ENCODE data around the gene HOXD13.

HOXD13 gene

DNA sequence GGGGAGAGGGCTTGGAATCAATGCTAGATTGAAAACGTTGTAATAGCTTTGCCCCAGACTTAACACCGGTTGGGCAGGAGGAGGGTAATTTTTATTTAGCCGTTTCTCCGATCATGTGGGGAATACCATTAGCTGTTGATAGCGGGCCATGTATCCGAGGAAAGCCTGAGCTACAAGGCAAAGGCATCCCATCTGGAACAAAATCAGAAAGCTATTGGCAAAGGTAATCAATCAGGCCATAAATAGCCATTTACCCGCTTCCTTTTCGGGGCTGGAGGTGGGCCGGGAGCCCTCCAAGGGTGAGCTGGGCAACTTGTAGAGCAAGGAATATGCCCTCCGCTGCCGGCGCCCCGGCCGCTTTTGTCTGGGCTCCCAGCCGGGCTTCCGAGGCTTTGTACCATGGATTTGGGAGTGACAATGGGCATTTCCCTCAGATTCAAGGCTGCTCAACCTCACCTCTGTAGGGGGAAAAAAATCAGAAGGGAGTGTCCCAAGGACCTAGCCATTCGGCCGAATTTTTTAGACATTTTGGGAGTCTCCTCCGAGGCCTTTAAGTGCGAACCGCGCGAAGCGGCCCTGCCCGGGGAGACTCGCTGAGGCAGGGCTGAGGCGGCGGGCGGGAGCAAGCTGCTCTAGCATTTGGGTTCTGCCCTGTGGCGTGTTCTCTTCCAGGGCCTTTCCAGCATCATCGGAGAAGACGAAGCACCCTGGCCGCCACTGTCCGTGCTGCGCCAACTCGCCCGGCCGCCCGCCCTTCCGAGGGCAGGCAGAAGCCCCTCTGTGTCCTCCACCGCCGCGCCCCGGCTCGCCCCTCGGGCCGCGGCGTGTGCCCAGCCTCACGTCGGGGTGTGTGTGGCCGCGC lies 28.9 kb downstream of the HOXD13 start:
- no peak for DNase-seq (ENCODE audit: low read depth in 2 of 2)

DNA sequence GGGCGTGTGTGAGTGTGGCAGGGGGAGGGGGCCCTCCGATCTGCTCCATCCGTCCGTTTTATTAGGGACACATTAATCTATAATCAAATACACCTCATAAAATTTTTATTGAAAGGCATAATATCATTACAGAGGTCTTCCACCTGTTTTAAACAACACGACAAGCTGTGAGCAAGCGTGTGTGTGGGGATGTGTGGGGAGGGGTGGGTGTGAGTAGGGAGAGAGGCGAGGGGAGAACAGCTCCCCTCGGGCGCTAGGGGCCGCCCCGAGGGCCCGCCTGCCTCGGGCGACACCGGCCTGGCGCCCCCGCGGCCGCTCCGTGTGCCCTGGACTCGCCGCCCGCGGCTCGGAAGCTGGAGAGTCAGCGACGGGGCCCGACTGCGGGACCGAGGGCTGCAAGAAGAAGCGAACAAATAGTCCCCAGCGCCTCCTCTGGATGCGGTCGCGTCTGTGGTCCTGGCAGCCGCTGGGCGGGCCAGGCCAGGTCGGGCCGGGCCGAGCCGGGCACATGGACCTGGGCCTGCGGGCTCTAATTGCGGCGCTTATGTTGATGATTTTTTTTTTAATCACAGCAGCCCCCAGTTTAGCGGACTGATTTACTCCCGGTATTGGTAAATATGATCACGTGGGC lies 29.6 kb downstream of the HOXD13 start:
- no peak for DNase-seq (ENCODE audit: low read depth in 2 of 2)

DNA sequence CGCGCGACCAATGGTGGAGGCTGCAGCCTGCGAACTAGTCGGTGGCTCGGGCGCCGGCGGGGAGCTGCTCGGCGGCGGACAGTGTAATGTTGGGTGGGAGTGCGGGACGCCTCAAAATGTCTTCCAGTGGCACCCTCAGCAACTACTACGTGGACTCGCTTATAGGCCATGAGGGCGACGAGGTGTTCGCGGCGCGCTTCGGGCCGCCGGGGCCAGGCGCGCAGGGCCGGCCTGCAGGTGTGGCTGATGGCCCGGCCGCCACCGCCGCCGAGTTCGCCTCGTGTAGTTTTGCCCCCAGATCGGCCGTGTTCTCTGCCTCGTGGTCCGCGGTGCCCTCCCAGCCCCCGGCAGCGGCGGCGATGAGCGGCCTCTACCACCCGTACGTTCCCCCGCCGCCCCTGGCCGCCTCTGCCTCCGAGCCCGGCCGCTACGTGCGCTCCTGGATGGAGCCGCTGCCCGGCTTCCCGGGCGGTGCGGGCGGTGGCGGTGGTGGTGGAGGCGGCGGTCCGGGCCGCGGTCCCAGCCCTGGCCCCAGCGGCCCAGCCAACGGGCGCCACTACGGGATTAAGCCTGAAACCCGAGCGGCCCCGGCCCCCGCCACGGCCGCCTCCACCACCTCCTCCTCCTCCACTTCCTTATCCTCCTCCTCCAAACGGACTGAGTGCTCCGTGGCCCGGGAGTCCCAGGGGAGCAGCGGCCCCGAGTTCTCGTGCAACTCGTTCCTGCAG lies 30.3 kb downstream of the HOXD13 start, which contains the start of gene HOXD9:
Gene HOXD9, plus strand, starts transcription at position 37 of the 728 bp plus-strand sequence. Its CDS starts 50 bp downstream, at position 87.
- DNase-seq (ENCODE audit: low read depth in 2 of 2) = no peak

DNA sequence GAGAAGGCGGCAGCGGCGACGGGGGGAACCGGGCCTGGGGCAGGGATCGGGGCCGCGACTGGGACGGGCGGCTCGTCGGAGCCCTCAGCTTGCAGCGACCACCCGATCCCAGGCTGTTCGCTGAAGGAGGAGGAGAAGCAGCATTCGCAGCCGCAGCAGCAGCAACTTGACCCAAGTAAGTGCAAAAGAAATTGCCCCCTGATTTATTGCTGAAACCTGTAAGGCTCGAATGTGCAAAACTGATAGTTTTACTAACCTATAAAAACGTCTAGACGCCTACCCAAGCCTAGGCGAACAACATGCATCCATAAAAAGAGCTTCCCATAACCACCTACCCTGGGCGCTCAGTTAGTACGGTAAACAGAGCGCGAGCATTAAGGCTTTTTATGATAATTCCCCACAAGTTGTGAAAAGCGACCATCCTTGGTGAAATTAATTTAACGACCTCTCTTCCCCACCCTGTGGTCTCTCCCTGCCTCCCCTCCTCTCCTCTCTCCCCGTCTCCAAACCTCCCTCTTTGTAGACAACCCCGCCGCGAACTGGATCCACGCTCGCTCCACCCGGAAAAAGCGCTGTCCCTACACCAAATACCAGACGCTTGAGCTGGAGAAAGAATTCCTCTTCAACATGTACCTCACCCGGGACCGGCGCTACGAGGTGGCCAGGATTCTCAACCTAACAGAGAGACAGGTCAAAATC lies 31.0 kb downstream of the HOXD13 start:
- no peak for DNase-seq (ENCODE audit: low read depth in 2 of 2)

DNA sequence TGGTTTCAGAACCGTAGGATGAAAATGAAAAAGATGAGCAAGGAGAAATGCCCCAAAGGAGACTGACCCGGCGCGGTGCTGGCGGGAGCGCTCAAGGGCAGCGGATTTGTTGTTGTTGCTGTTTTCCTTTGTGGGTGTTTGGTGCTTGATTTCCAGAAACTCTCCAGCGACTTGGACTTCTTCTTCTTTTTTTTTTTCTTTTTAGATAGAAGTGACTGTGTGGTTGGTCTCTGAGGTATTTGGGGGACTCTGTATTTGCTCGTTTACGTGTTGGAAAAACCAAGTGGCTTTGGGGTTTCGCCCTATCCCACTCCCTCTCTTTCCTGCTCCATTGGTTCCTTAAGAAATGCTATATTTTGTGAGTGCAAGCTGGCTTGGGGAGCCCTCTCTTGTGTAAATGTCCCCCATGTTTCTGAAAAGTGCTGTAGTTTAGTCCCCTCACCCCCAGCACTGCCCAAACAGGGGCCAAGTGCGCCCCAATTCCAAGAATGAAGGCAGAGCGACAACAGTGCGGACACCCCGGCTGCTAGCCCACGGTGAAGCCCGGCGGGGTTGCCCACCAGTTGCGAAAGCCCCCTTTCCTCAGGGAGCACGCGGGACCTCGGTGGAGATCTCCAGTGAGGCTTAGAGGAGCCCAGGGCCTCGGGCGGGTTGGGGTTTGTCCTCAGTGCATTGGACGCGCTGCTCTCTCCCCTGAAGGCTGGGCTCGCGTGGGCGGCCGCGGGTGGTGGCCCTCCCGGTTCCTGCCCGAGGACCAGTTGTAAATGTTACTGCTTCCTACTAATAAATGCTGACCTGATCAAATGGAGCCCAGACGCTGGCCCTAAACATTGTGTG lies 31.8 kb downstream of the HOXD13 start:
- no peak for DNase-seq (ENCODE audit: low read depth in 2 of 2)

DNA sequence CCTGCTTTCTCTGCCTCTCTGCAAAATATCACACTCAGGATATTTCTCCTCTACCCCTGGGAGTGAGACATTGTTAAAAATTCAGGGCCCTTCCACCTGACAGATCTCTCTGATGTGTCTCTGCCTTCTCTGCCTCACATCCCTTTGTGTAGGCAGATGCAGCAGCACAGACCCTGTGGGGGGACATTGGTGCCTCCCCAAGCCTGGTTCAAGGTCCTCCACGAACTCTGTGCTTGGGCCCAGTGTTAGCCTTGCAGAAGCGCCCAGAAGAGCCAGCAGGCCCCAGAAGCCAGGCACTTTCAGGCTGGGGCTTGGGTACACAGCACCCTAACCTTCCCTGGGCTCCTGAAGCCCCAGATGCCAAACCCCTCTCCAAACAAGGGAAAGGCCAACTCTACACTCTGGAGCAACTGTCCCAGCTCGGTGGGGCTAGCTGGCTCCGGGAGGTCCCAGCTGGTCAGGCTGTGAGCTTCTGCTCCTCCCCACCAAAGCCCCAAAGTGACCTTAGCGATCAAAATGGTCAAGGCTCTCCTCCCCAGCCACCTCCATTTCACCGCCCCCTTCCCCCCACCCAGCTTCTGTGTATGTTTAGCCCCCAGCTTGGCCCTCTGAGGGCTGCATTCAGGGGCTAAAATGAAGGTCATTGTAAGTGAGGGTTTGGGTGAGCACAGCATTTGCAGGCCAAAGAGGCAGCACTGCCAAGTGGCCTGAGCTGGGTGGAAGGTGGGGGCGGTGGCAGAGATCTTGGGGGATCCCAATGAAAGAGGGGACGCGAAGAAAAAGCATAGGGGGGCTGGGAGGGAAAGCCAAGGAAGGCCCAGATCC lies 32.6 kb downstream of the HOXD13 start:
- DNase-seq (ENCODE audit: low read depth in 2 of 2) = no peak

DNA sequence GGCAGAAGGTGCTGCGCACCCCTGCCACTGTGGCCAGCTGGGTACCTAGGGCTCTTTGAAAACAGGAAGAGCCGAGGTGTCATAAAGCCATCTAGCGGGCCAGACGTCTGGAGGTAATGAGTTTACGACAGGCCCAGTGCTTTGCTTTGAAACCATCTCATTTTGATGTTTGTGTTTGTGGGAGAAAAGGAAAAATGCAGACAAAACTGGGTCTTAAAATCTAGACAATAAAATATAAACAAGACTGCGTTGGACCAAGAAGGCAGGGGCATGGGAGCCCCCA lies 33.2 kb downstream of the HOXD13 start:
- no peak for DNase-seq (ENCODE audit: low read depth in 2 of 2)

DNA sequence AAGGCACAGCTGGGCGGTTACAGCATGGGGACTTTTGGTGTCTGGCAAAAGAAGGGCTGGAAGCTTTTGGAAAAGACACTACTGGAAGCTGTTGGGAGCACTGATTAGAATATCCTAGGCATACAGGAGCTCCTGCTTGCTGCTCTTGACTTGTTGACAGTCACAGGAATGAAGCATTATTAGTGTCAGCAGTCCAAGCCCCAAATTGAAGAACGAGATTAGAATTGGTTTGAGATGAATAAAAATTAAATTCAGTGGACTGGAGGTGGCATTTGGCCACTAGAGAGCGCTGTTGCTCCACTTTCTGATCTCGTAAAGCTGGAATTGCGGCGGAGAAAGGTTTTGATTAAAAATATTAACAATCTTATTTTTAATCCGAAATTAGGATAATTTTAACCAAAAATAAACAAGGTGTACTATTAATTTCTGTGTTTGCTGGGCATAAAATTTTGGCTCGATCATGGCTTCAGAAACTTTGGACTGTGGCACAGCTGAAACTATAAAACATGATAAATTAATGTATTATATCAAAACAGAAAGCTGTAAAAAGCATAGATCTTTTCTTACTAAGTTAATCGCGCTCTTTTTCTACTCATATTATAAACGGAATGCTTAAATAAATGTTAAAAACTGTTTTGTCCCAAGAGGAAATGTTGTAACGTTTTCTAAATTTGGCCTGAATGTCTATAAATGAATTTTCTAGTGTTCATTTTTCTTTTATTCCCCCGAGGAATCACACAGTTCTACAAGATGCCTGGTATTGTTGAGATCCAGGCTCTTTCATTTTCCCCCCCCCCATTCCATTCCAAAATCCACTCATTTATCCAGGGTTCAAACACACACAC lies 34.6 kb downstream of the HOXD13 start:
- no peak for DNase-seq (ENCODE audit: low read depth in 2 of 2)

DNA sequence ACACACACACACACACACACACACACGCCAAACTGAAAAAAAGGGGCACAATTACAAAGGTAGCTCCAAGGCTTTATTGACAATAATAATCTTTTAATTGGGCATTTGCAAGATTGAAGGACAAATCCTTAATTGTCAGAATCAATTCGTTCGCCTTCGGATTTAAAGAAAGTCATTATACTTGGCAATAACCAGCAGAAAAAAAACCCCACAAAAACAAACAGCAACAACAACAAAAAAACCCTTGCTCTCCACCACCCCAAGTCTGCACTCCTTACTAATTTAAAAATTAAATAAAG lies 35.2 kb downstream of the HOXD13 start:
- no peak for DNase-seq (ENCODE audit: low read depth in 2 of 2)

DNA sequence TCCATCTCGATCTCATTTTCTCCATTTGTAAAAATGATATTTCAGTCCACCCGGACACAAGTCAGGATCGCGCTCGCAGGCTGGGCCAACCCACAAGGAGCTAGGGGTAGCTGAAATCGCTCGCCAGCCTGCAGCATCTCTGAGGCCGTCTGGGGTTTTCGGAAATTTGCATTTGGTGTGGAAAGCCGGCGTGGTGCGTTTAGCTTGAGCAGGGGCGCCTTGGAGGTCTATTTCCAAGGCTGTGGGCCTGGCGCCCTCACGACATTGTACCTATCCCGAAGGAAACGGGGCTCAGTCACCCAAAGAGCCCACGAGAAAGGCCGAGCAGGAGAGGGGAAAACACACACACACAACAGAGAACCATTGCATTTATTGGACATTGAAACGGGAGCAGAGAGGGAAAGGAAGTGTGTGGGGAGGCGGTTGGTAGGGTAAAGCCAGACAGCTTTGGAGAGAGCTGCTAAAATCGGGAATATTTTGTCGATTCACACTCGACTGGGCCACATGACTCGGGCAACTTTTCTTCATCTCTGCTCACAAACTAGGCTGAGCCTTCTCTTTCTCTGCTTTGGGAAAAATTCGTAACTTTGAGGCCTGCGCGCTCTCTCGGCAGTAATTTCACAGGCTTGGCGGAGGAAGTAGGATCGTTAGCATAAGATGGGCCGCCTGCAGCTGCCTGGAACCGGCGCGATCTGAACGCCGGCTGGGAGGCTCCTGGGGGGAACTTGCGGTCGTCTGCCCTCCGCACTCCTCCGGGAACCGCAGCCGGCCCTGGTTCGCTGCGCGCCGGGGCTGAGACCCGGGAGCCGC lies 35.9 kb downstream of the HOXD13 start:
- no peak for DNase-seq (ENCODE audit: low read depth in 2 of 2)

DNA sequence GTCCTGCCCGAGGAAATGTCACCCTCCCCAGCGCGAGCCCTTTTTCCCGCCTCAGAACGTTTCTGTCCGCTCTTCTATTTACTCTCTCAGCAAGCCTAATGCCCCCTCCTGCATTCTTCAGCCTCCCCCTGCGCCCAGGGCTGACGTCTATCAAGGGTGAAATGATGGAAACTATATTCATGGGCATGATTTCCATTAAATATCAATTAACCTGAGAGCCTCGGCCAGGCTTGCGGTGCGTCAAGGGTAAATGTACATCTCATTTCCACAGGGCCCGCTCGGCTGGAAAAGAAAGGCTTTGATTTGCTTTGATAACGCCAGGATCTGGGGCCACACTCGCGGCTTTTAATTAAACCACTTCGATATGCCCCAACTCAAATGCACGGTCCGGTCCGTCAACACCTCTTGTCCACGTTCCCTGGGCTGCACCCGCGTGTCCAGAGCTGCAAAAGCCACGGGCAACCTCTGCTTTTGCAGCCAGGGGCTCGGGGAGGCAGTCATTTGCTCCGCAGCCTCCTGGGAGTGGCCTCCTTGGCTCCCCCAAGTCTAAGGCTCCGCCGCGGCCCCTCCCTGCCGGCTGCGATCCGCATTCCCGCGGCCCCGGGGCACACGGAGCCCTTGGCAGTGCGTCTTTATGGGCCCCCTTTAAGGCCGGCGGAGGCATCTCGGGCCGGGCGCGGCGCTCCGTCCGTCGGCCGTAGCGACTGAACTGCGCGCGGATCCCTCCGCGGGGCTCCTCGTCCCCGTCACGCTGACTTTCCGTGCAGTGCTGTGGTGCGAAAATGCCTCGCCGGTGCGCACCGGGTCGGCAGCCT lies 36.7 kb downstream of the HOXD13 start, which contains the start of gene HOXD8:
Gene HOXD8, plus strand, starts transcription at position 724 of the 815 bp plus-strand sequence. CDS start 662 bp downstream, outside the sequence.
- DNase-seq (ENCODE audit: low read depth in 2 of 2) = peak; percentile 87 to 88

DNA sequence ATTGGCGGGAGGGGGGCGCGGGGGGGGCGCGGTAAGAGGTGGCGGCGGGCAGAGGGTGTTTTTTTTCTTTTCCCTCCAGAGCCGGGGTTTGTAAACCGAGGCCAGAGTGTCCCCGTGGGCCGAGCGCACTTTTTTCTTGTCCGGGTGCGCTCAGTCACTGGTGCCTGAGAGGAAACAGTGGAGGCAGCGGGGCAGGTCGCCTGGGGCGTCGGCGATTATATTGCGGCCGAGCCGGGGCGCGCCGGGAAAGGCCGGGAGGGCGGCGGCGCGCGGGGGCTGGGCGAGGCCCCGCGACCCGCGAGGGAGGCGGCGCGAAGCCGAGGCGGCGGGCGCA lies 37.3 kb downstream of the HOXD13 start:
- no peak for DNase-seq (ENCODE audit: low read depth in 2 of 2)

DNA sequence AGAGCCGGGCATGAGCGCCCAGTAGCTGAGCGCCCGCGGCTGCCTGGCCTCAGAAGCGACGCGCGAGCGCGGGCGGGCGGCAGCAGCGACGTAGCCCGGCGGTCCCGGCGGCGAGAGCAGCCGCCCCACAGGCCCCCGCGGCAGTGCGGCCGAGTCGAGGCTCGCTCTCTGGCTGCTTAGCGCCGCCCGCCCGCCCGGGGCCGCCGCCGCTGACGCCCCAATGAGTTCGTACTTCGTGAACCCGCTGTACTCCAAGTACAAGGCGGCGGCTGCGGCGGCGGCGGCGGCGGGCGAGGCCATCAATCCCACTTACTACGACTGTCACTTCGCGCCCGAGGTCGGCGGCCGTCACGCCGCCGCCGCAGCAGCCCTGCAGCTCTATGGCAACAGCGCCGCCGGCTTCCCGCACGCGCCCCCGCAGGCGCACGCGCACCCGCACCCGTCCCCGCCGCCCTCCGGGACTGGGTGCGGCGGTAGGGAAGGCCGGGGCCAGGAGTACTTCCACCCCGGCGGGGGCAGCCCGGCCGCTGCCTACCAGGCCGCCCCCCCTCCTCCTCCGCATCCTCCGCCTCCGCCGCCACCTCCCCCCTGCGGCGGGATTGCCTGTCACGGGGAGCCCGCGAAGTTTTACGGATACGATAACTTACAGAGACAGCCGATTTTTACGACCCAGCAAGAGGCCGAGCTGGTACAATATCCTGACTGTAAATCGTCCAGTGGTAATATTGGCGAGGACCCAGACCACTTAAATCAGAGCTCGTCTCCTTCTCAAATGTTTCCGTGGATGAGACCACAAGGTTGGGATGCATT lies 37.8 kb downstream of the HOXD13 start:
- peak; percentile 94 to 96 for DNase-seq (ENCODE audit: low read depth in 2 of 2)

DNA sequence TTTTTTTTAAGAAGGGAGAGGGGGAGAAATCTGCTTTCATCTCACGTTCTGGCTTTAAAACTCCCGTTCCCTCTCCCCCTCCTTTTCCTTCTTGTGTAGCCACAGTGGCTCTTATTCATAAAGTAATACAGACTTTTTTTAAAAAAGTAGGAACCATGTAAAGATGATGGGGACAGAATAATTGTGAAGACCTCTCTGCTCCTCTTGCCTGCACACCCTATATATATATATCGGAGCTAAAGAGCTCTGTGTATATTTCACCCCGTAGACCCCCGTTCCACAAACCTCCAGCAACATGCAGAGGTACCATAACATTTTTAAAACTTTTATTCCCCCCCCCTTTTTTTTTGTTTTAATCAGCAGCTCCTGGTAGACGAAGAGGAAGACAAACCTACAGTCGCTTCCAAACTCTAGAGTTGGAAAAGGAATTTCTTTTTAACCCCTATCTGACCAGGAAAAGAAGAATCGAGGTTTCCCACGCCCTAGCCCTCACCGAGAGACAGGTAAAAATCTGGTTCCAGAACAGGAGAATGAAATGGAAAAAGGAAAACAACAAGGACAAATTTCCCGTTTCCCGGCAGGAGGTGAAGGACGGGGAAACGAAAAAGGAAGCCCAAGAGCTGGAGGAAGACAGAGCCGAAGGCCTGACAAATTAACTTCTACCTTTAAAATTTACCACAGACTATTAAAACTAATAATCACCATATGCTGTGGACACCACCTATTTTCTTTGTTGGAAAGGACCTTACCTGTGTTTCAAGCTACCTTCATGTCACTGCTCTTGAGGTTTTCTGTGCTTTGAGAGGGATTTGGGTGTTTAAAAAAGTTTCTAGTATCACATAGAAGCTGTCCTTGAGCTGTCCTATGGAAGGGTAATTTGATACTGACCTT lies 38.7 kb downstream of the HOXD13 start:
- DNase-seq (ENCODE audit: low read depth in 2 of 2) = no peak

DNA sequence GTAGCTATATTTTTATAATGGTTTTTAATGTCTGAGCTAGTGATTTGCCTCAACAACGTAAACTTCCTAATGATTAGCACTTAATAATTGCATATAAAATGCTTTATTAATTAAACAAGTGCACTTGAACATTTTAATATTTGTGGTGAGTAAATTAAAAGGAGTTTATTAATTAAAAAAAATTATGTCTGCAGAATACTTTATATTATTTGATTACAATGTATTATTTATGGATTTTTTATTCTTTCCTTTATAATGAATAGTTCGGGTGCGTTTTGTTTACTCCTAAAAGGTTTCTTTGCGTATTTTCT lies 39.3 kb downstream of the HOXD13 start:
- no peak for DNase-seq (ENCODE audit: low read depth in 2 of 2)
